ENCODE measurements around the gene ZNF383.
"Not testable (repeated sequence)": the region's sequence is repeated elsewhere in the genome, so short reads cannot be mapped to it uniquely, and the experiment has no call there.

ZNF383 gene

DNA sequence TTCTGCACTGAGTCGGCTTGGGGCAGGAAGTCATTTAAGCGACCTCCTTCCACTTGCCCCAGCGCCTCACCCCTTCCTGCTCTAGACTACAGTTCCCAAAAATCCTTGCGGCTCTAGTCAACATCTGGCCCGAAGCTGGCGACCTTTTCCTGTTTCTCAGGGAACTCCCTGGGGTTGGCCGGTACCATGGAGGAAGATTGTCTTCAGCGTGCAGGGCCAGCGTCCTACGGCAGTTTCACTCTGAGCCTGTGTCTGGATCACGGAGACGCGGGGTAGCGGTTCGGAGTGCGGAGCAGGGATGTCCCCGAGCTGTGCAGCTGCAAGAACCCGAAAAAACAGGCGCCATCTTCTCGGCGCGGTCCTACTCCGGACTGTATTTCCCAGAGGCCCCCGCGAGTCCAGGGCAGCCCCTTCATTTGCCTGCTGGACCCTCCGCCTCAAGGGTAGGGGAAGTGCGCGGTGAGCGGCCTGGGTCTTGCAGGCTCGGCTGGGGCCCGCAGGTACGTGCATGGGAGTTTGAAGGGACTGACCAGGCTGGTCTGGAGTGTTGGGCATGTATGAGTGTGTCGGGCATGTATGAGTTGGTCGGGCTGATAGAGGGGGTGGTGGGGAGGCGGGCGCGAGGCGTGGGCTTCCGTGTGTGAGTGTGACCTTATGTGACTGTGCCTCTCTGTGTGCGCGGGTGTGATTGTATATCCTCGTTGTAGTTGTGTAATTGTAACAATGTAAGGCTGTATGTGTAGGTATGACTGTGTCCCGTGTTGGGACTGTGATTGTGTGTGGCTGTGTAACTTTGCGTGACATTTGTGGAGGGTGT, at the start of gene ZNF383:
TSS of gene ZNF383 (plus strand) at position 440 of the 817 bp plus-strand sequence. CDS start 12,240 bp downstream, outside the sequence.
- DNase-seq = peak; percentile 98

DNA sequence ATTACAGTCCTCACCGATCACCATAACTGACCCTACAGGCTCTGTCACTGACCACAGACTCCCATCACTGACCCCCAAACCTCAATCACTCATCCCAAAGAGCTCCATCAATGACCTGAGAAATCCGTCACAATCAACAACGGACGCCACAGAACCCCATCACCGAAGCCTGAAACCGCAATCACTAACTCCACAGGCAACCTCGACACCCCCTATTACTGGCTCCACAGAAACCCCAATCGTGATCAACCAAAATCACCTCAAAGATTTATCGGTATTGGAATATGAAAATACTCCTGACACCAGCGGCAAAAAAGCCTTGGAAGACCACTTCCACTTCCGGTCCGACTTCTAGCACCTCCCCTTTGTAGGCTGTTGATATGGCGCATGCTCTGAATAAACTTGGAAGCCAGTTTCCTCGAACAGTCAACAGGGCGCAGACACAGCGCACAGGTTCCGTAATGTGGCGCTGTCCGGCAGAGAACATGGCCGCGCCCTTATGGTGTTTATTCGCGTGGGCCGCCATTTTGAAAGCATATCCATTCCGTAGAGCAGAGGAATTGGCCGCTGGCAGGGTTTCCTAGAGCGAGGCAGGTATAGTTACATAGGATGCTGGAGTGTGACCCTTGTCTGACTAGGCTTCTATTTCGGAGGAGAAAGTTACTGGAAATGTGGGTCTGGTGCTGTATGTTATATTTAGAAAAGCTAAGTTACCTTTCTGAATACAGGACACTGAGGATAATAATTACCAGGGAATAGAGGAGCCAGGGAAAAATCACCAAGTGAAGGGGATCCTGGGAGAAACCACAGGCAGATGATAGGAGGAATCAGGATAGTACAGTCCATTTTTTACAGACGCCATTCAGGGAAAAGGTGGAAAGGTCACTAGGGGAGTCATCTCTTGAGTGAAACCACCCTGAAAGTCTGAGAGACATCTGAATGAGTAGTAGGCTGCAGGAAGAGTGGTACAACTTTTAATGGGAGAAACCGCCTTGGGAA, 45.3 kb upstream of the ZNF383 start, which contains the start of gene ZNF585A:
TSS of gene ZNF585A (minus strand) at position 328 of the 999 bp plus-strand sequence. CDS start 2,785 bp downstream, outside the sequence.
- peak; percentile 90 for DNase-seq

DNA sequence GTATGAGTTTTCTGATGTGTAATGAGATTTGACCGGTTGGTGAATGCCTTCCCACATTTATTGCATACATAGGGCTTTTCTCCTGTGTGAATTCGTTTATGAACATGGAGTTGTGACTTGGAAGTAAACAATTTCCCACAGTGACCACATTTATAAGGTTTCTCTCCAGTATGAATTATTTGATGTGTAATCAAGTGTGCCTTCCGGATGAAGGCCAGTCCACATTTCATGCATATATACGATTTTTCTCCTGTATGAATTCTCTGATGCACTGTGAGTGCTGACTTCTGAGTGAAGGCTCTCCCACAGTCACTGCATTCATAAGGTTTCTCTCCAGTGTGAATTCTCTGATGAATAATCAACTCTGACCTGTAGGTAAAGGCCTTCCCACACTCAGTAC, 31.9 kb upstream of the ZNF383 start:
- DNase-seq = not testable (repeated sequence)

DNA sequence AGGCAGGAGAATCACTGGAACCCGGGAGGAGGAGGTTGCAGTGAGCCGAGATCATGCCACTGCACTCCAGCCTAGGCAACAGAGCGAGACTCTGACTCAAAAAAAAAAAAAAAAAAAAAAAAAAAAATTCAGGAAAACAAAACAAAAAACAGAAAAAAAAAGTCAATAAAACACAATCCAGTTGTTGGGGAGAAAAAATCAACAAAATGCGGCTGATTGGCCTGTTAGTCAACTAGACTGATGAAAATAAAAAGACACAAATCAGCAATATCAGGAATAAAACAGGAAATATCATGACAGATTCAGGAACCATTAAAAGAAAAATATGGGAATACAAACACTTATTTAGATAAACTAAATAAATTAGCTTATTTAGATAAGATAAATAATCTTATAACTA, 22.8 kb upstream of the ZNF383 start:
- DNase-seq = not testable (repeated sequence)

DNA sequence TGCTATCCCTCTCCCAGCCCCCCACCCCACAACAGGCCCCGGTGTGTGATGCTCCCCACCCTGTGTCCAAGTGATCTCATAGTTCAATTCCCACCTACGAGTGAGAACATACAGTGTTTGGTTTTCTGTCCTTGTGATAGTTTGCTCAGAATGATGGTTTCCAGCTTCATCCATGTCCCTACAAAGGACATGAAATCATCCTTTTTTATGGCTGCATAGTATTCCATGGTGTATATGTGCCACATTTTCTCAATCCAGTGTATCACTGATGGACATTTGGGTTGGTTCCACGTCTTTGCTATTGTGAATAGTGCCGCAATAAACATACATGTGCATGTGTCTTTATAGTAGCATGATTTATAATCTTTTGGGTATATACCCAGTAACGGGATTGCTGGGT, 20.9 kb upstream of the ZNF383 start:
- not testable (repeated sequence) for DNase-seq

DNA sequence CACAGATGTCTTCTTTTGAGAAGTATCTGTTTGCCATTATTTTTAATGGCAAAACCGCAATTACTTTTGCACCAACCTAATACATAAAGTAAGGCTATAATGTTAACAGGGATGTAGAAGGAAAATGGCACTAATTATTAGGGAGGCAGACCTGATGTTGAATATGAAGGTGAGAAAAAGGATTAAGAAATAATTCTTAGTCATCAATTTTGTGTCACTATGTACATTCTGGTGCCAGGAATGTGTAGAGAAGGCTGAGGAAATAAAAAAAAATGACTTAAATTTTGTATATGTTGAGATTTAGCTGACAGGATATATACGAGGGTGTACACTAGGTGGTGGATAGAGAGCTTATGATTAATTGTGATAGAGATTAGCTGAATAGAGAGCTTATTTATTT, 20.2 kb upstream of the ZNF383 start:
- no peak for DNase-seq

DNA sequence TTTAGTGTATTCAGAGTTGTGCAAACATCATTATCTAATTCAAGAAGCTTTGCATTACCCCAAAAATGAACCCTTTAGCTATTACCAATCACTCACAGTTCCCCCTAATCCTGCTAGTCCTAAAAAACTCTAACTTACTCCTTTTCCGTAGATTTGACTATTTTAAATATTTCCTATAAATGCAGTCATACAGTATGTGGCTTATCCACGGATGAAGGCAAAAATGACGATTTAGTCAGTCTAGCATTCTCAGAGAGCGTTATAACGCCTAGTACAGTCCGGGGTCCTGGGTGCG, 587 bp upstream of the ZNF383 start:
- no peak for DNase-seq

DNA sequence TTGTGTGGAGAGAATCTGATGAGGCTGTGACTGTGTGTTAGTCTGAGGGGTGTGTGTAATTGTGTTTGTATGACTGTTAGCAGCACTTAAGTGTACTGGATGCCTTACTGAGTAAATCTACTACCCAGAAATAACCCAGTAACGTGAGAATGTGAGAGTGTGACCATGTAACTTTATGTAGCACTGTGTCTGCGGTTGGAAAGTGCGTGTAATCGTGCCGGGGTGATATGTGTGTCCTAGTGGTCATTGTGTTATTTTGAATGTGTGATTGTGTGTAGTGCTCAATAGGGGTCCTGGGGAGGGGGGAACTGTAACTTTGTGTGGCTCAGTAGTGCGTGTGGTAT, 550 bp downstream of the ZNF383 start:
- no peak for DNase-seq

DNA sequence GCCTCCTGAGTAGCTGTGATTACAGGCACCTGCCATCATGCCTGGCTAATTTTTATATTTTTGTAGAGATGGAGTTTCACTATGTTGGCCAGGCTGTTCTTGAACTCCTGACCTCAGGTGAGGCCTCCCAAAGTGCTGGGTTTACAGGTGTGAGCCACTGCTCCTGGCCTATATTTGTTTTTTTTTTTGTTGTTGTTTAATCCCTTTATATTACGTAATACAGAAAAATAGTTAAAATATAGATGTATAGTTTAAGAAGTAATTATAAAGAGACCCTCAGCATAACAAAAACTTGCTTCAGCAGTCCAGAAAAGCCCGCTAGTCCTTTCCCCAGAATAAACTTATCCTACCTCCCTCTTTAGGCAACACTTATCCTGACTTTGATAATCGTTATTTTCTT, 2.4 kb downstream of the ZNF383 start:
- no peak for DNase-seq

DNA sequence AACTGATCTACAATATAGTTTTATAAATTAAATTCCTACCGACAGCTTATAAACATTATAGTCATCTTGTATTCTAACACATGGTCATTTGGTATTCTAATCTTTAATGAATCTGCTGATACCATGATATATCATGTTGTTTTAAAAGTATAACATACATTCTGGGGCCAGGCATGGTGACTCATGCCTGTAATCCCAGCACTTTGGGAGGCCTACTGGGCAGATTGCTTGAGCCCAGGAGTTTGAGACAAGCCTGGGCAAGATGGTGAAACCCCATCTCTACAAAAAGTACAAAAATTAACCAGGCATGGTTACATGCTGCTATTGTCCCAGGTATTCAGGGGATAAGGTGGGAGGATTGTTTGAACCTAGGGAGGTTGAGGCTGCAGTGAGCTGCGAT, 3.1 kb downstream of the ZNF383 start:
- no peak for DNase-seq

DNA sequence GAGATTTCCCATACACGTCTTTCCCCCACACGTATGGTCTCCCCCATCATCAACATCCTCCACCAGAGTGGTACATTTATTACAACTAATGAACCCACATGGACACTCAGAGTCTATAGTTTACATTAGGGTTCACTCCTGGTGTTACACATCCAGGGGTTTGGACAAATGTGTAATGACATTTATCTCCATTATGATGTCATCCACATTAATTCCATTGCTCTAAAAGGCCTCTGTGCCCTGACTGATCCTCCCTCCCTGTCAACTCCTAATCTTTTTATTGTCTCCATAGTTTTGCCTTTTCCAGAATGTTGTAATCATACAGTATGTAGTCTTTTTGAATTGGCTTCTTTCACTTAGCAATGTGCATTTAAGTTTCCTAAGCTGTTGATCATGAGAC, 8.2 kb downstream of the ZNF383 start:
- DNase-seq = no peak

DNA sequence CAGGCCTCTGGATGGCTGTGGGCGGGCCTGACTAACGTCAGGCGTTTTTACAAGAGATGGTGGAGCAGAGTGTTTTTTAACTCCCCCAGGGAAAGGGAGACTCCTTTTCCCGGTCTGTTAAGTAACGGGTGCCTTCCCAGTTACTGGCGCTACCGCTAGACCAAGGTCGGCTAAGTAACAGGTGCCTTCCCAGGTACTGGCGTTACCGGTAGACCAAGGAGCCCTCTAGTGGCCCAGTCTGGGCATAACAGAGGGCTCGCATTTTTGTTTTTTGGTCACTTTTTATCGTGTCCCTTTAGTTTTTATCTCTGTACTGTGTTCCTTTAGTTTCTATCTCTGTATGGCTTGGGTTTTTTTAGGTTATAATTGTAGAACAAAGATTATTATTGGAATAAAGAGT, 10.0 kb downstream of the ZNF383 start:
- DNase-seq = peak; percentile 44

DNA sequence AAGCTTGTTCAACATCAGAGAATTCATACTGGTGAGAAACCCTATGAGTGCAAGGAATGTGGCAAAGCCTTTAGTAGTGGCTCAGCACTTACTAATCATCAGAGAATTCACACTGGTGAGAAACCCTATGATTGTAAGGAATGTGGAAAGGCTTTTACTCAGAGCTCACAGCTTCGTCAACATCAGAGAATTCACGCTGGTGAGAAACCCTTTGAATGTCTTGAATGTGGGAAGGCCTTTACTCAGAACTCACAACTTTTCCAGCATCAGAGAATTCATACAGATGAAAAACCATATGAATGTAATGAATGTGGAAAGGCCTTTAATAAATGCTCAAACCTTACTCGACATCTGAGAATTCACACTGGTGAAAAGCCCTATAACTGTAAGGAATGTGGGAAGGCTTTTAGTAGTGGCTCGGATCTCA, 25.2 kb downstream of the ZNF383 start:
- no peak for DNase-seq

DNA sequence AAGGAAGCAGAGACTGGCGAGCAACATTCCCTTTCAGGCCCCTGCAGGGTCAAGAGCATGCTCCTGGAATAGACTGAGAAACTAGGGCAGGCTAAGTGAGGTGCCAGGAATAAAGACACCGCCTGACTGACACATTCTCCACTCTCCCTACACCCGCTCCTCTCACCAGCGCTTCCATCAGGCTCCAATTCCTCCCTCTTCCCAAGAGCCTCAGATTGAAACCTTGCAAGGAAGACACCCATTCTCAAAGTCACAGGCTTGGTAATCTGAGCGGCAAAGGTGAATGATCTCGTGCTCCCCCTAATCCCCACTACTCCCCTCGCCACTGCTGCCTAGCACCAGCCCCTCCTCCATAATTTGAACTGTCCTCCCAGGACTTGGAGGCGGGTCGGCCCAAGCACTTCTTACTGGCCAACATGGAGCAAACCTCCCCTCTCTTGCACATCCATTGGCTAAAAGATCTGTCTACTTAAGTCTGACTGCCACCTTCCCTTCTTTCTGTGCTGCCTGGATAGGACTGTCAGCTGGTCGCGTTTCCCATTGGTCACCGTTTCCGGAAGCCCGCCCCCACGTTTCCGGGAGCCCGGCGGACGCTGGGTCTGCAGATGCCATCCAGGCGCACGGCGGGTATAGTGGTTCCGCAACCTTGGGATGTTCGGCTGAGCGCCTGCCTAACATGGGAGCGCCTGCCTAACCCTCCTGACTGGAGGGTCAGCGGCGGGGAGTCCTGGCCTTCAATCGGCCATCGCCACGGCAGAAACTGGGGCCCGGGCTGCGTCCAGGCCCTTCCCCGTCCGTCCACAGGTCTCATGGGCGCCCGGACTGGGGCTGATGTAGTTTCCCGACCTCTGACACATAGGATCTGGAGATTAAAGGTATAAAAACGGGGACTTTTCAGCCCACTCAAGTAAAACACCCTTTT, 33.6 kb downstream of the ZNF383 start:
- DNase-seq = peak; percentile 97

DNA sequence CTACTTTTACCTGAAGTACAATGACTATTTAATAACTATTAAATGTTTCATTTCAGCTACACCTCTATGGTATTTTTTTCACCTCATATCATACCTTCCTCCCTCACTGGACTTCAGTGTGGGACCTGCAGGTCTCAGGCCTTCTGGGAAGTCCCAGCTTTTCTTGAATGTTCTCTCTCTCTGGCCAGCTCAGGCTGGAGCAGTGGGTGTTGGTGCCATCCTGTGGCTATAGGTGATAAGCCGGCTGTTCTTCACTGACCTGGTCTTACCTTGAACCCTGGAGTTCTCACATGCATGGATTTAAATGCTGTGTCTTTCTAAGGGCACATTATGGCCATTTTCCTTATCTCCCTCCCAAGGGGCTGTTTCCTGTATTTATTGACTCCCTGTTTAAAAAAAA, 45.0 kb downstream of the ZNF383 start:
- not testable (repeated sequence) for DNase-seq

DNA sequence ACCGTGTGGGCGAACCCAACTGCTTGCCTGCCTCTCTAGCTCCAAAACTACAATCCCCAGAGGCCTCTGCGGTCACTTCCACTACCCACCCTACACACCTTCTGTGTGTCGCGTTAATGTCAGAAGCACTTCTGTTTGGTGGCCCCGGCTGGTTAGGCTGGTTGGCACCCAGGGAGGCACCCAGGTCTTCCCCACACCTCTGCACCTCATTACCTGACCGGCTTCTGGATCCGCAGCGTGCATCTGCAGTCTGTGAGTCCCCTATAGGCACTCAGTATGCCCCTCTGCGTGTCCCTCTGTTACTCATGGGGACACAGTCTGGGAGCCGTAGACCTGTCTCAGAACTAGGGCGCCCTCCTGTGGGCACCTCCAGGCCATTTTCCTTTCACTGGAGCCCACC, 49.0 kb downstream of the ZNF383 start:
- not testable (repeated sequence) for DNase-seq

DNA sequence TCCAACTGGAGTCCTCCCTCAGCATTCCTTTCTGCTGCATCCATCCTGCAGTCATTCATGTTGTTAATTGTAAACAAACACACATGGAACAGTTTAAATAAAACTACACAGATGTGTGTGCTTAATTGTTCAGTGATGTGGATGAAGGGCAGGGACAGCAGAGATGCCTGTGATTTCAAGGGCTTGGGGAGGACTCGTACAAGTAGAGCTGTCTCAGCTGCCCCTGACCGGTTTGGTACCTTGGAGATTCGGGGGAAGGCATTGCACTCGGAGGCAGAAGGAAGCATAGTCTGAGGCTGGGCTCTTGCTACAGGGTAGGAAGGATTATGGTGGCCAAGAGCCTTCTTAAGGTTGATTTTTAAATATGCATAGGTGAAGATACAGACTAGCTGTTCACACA, 49.7 kb downstream of the ZNF383 start:
- not testable (repeated sequence) for DNase-seq

DNA sequence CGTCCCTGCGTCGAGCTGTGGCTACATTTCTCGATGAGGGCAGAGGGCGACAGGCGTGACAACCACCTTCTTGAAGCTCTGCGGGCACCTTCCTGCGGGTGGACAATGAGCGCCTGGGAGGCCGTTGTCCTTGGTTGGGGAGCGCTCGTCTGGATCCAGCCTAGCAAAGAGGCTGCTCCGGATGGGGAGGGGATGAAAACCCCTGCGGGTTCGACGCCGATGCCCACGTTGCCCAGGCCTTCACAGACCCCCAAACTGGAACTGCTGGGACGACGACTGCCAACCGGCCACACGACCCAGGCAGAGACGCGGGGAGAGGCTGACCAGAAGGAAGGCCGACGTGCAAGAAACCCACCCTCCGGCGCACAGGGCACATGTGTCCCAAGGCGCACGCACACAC, 62.6 kb downstream of the ZNF383 start:
- DNase-seq = not testable (repeated sequence)

DNA sequence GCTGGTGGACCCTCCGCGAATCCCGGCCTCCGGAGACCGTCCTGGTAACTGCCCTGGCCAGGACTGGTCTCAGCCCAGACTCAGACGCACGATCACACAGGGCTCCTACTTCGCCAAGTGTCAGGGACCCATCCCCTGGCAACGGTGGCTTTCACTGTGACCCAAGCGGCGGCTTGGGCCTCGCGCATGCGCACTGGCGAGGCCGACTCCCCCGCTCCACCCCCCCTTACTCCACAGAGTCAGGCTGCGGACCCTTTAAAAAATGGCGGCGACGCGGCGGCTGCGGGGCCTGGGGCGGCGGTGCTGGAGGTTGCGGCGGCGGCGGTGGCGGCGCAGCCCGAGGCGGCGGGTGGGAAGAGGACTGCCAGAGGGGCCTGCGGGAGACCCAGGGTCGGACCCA, 66.0 kb downstream of the ZNF383 start:
- not testable (repeated sequence) for DNase-seq

DNA sequence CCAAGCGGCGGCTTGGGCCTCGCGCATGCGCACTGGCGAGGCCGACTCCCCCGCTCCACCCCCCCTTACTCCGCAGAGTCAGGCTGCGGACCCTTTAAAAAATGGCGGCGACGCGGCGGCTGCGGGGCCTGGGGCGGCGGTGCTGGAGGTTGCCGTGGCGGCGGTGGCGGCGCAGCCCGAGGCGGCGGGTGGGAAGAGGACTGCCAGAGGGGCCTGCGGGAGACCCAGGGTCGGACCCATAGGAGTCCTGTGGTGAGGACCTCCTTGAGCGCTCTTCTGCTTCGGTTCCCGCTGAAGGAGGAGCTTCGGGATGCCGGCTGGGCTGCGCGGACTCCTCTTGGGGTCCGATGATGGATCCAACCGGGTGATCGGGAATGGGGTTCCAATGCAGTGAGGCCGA, 71.2 kb downstream of the ZNF383 start:
- not testable (repeated sequence) for DNase-seq

DNA sequence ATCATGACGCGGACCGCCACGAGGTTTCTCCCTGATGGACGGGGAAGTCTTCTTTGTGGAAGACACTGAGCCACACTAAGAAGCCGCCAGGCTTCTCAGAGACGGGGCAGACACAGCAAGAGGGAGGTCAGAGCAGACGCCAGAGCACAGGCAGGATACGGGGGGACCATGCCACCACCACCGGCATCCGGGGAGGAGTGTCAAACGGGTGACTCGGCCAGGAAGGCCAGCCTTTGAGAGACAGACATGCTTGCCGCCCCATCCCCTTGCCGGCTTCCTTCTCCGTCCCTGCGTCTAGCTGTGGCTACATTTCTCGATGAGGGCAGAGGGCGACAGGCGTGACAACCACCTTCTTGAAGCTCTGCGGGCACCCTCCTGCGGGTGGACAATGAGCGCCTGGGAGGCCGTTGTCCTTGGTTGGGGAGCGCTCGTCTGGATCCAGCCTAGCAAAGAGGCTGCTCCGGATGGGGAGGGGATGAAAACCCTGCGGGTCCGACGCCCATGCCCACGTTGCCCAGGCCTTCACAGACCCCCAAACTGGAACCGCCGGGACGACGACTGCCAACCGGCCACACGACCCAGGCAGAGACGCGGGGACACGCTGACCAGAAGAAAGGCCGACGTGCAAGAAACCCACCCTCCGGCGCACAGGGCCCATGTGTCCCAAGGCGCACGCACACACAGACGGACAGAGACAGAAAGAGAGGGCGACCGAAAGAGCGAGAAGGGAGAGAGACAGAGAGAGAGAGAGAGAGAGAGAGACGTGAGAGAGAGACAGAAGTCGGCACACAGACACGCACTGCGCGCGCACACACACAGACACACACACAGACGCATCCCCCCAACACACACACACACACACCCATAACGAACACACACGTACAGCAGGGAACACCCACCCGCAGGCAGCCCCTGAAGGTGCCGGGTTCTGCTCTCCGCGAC, 75.3 kb downstream of the ZNF383 start:
- DNase-seq = not testable (repeated sequence)
